Suppressor macrophage treated with lipopolysaccharide for 1 hour (primary cell): ENCODE results near the gene CACNA2D3.

Source experiments
- DNase-seq, 3 donors: peaks; one replicate each; pipeline ENCODE4 v3.0.0-alpha.2; 2020 to 2022

CACNA2D3 gene

DNA sequence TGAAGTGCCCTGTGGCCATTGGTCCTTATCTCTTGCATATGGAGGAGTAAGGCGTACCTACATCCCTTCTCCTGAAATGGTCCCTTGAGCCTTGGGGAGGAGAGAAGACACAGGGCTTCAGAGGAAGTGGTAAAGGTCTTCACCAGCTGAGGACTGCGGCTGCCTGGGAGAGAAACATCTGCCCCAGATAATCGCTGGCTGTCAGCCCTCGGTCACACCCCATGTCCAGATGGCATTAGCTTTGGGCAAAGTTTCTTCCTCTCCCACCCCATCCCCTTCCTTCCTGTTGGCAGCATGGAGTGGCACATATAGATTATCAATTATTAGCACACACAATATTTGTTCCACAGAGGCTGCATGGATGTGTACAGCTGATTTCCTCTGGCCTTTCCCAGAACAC is 743.9 kb downstream of the CACNA2D3 start:
- DNase-seq = no peak

DNA sequence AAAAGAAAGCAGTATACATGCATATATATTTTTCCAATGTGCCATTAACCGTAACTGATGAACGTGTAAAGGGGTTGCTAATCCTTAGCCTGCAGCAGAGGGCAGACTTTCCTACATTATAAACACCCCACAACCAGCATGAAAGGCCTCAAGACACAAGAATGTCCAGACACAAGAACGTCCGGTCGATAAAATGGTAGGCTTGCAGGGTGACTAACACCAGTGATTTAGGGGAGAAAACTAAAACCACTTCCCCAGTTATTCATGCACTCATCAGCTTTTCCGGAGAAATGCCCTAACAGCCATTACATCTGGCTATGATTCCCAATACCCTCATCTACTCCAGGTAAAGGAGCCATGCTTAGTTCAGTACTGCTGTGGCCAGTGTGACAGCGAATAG is 748.1 kb downstream of the CACNA2D3 start:
- peak in 1 of 3 donors; percentile 14 for DNase-seq

- no peak for DNase-seq
These were observed 749.5 kb downstream of the CACNA2D3 start for GRCh38 chr3:54871867-54872266.

- DNase-seq = no peak
These were observed 751.0 kb downstream of the CACNA2D3 start for GRCh38 chr3:54873059-54874010.

DNA sequence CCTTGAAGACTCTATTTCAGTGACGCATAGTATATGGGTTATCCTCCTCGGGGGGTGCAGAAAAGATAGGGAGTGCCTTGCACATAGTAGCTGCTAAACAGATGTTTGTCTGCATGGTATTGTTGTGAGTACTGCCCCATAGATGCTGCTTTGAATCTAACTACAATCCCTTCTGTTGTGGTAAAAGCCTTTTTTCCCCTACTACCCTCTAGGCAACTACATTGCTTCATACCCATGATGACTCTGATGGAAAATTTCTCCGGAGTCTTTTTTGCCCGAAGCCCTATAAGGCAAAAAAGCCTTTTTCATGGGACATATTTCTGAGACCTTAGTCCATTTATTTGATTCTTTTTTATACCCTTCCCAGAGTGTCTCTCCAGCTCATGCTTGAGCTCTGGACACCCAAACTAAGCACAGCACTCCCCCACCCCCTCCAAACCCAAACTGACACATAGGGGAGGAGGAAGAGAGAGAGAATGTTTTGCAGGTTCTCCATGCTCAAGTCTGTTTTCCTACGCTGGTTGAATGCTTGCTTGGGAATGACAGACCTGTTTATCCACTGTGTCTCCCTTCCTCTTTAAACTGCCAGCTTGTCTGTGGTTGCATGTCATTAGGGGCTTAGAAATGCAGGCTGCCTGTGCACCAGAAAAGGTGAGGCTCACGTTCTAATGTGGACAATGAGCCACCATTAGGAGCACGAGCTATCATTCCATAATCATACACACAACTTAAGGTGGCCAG is 752.6 kb downstream of the CACNA2D3 start:
- DNase-seq = no peak

DNA sequence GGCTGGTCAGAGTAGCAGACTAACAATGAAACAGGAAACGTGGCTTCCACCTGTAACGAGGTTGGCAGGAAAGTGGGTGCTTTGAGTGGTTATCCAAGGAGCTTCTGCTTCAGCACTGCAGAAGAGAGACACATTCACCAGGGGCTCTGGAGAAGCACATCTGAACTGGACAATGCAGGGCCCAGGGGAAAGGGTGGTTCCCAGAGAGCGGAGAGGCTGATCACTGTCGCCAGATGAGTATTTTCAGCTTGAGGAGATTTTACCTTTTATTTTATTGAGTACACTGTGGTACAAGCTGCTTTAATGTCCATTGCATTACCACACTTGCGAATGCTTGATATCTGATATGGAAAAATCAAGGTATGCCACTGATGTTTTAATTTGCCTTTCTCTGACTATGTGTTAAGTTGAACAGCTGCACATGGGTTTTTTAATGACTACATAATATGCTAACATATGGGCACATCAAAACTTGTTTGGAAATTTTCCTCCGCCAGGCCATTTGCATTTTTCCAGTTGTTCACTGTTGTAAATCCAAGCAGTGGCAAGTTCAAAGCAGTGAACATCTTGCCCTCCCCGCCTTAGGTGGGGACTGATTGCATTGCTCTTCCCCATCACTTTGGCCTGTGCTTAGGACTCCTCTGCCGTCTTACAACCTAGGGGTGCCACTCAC is 753.4 kb downstream of the CACNA2D3 start:
- no peak for DNase-seq

DNA sequence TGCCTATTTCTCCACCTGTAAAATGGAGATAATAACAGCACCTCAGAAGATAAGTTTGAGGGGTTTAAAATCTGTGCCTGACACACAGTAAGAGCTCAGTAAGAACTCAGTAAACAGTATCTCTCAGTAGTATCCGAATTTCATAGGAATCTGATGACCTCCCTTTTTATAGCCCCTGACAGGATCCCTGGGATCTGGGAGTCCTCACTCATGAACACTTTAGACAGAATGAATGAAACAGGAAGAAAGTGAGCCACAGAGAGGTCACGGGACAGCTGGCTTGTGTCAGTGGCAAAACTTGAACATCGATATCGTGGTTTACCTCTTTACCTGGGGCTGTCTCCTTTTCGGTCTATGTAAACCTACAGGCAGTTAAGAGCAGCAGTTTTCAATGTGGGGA is 754.3 kb downstream of the CACNA2D3 start:
- no peak for DNase-seq

GRCh38 chr3:54877730-54878129 is 755.4 kb downstream of the CACNA2D3 start:
- DNase-seq = no peak

- no peak for DNase-seq
These were observed 755.8 kb downstream of the CACNA2D3 start for GRCh38 chr3:54878145-54878544.

GRCh38 chr3:54882129-54882833 is 759.9 kb downstream of the CACNA2D3 start:
- no peak for DNase-seq

GRCh38 chr3:54888162-54888561 is 765.8 kb downstream of the CACNA2D3 start:
- DNase-seq = no peak

- no peak for DNase-seq
These were observed 766.5 kb downstream of the CACNA2D3 start for GRCh38 chr3:54888873-54889272.

- no peak for DNase-seq
These were observed 767.4 kb downstream of the CACNA2D3 start for GRCh38 chr3:54889731-54890130.

- peak in 2 of 3 donors; percentile 15 to 16 for DNase-seq
These were observed 769.2 kb downstream of the CACNA2D3 start for GRCh38 chr3:54891540-54891897.

- DNase-seq = no peak
These were observed 769.8 kb downstream of the CACNA2D3 start for GRCh38 chr3:54892168-54892567.

- no peak for DNase-seq
These were observed 773.3 kb downstream of the CACNA2D3 start for GRCh38 chr3:54895613-54896012.

- no peak for DNase-seq
These were observed 774.8 kb downstream of the CACNA2D3 start for GRCh38 chr3:54897028-54897711.

GRCh38 chr3:54899273-54899672 is 776.9 kb downstream of the CACNA2D3 start:
- DNase-seq = no peak

GRCh38 chr3:54900838-54901591 is 778.7 kb downstream of the CACNA2D3 start:
- no peak for DNase-seq

DNA sequence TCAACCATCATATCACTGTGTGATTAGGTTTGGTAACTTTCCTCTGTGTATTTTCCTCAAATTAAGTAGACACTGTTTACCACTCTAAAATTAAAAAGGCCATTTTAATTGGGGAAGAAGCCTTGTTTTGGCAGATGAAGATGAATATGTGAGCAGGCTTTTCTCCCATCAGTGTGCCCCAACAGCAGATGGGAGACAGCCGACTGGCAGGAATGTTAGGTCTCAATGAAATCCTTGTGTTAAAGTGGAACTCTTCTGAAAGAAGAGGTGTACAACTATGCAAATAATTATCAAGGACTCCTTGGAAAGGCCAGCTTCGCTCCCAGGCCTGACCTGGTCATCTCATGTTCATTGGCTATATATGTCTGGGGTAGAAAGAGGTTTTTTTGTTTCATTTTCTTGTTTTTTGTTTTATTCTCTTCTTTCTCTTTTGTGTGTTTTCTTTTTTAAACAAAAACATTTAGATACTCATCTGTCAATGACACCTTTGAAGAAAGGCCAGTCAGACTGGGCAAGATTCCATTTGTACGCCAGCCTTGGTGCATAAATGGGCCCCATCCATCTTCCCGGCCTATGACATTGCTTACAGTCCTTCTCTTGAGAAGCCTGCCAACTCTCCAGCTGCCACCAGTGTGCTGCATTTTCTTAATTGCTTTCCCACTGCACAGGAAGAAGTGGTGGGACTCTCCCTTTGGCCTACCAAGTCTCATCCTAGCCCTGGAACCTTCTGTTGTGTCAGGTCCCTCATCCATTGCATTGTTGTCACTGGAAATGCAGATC is 779.7 kb downstream of the CACNA2D3 start:
- no peak for DNase-seq
